B cell (primary cell): ENCODE data around the gene SEM1. TPM values are rescaled to one million over a fixed set of nuclear protein-coding genes. Genes with fewer than 3 reads are reported as not detected.

Source experiments
- ATAC-seq: fragments of 200-7000 bp; cut with Tn5 transposase; one replicate; pipeline ENCODE4 v1.10.0; 2021; ENCODE audit warnings: low read depth, mild to moderate bottlenecking, moderate number of reproducible peaks, moderate library complexity
- CTCF ChIA-PET: fragments of 350-600 bp; sonication (Branson Sonifier 250); formaldehyde crosslinking; loops from one replicate; lab custom pipeline; 2021; ENCODE audit warnings: antibody characterized with exemption, inconsistent platforms; lab: Charles Lee
- POLR2A ChIA-PET: fragments of 350-600 bp; sonication (Branson Sonifier 250); formaldehyde crosslinking; loops from one replicate; lab custom pipeline; 2021; ENCODE audit warnings: antibody characterized with exemption; lab: Charles Lee
- DNase-seq: peaks from one replicate; pipeline ENCODE4 v3.0.0; 2013
- H2AFZ ChIP-seq: 2 replicates; pipeline ENCODE4 v1.6.1; 2012; ENCODE audit warnings: mild to moderate bottlenecking, low read depth, low read length; ENCODE audit not compliant: insufficient read depth, poor library complexity, severe bottlenecking
- H3K27ac ChIP-seq, 2 donors: 1 replicate in 1 of 2; 2 replicates in 1 of 2; pipeline ENCODE4 v1.5.1; 2012 to 2013; ENCODE audit warnings: low read length in 2 of 2, mild to moderate bottlenecking in 2 of 2, moderate library complexity in 1 of 2
- H3K27me3 ChIP-seq, 4 experiments: fragments of 200-600 bp in 1 of 4; sonication (generic) in 1 of 4; replicated peaks in 1 of 4; 1 replicate in 2 of 4; 2 replicates in 2 of 4; pipeline versions ENCODE4 v1.6.1 to v1.7.0; 2013 to 2016; ENCODE audit warnings: low read length in 3 of 4, mild to moderate bottlenecking in 2 of 4, mixed read lengths in 1 of 4, moderate library complexity in 1 of 4; ENCODE audit not compliant: insufficient read depth in 4 of 4, control insufficient read depth in 3 of 4; ENCODE audit errors: control extremely low read depth in 1 of 4
- H3K36me3 ChIP-seq, 2 experiments: replicated peaks in 1 of 2; 1 replicate in 1 of 2; 2 replicates in 1 of 2; pipeline versions ENCODE4 v1.6.1 to v1.7.1; 2013; ENCODE audit warnings: low read length in 1 of 2; ENCODE audit not compliant: insufficient read depth in 2 of 2, control insufficient read depth in 1 of 2; ENCODE audit errors: control extremely low read depth in 1 of 2, extremely low read depth in 1 of 2
- H3K4me1 ChIP-seq, 2 donors: fragments of 200-600 bp in 1 of 2; sonication (generic) in 1 of 2; 1 replicate in 1 of 2; 2 replicates in 1 of 2; pipeline versions ENCODE4 v1.5.1 to v1.6.1; 2013 to 2017; ENCODE audit warnings: low read length in 2 of 2; ENCODE audit not compliant: control insufficient read depth in 2 of 2, insufficient read depth in 2 of 2
- H3K4me2 ChIP-seq: replicated peaks from 2 replicates; pipeline ENCODE3; 2012; ENCODE audit warnings: mild to moderate bottlenecking, low read depth, low read length; ENCODE audit not compliant: poor library complexity, severe bottlenecking
- H3K4me3 ChIP-seq, 5 experiments: fragments of 200-600 bp in 1 of 5; sonication (generic) in 1 of 5; 1 replicate in 3 of 5; 2 replicates in 2 of 5; pipeline versions ENCODE4 v1.5.1 to v1.7.0; 2011 to 2016; ENCODE audit warnings: low read length in 4 of 5, mild to moderate bottlenecking in 4 of 5, low read depth in 2 of 5, control low read depth in 1 of 5, moderate library complexity in 1 of 5; ENCODE audit not compliant: insufficient read depth in 1 of 5; ENCODE audit errors: control extremely low read depth in 1 of 5, extremely low read depth in 1 of 5
- H3K79me2 ChIP-seq: fragments of 200-600 bp; sonication (generic); one replicate; pipeline ENCODE4 v1.6.0; 2016; ENCODE audit warnings: low read length; ENCODE audit not compliant: control insufficient read depth, insufficient read depth
- H3K9ac ChIP-seq: fragments of 200-600 bp; sonication (generic); 2 replicates; pipeline ENCODE4 v1.6.1; 2017; ENCODE audit warnings: mild to moderate bottlenecking, low read length, moderate library complexity
- H3K9me3 ChIP-seq, 3 donors: one replicate each; pipeline versions ENCODE4 v1.6.1 to v1.7.1; 2013; ENCODE audit warnings: low read length in 2 of 3; ENCODE audit not compliant: control insufficient read depth in 2 of 3, insufficient read depth in 1 of 3; ENCODE audit errors: control extremely low read depth in 1 of 3
- H4K20me1 ChIP-seq: 2 replicates; pipeline ENCODE4 v1.6.0; 2012; ENCODE audit warnings: mild to moderate bottlenecking, low read length; ENCODE audit not compliant: insufficient read depth, control insufficient read depth, poor library complexity, severe bottlenecking
- H3K27ac Mint-ChIP-seq: one replicate; pipeline ENCODE4 v1.8.0; 2021; ENCODE audit warnings: mixed read lengths
- H3K27me3 Mint-ChIP-seq: one replicate; pipeline ENCODE4 v1.8.0; 2021; ENCODE audit warnings: mixed read lengths
- H3K4me1 Mint-ChIP-seq: one replicate; pipeline ENCODE4 v1.8.0; 2021; ENCODE audit warnings: mixed read lengths
- H3K4me3 Mint-ChIP-seq: one replicate; pipeline ENCODE4 v1.8.0; 2021; ENCODE audit warnings: mixed read lengths
- H3K9me3 Mint-ChIP-seq: one replicate; pipeline ENCODE4 v1.8.0; 2022; ENCODE audit warnings: mixed read lengths; ENCODE audit not compliant: insufficient read depth
- CTCF ChIP-seq: fragments of 200-600 bp; IDR thresholded peaks from one replicate; pipeline ENCODE4 v1.8.0; 2022; ENCODE audit warnings: antibody characterized with exemption, mild to moderate bottlenecking
- EZH2 ChIP-seq: IDR thresholded peaks from 2 replicates; pipeline ENCODE4 v1.6.1; 2012; ENCODE audit warnings: borderline replicate concordance, low read depth, mild to moderate bottlenecking, moderate library complexity, low read length; ENCODE audit not compliant: insufficient read depth, poor library complexity, severe bottlenecking
- WGBS: methylation state at CpG from one replicate; pipeline ENCODE4 v1.1.5; 2013; ENCODE audit warnings: missing lambda C conversion rate; ENCODE audit not compliant: insufficient coverage; 5-methylcytosine and 5-hydroxymethylcytosine counted together
- intact Hi-C: fragments of 100-400 bp; cut with micrococcal nuclease; formaldehyde crosslinking; loops from one replicate; pipeline ENCODE4 v1.10.0; 2022
- polyA plus RNA-seq: library from polyadenylated mRNA; depleted of rRNA; stranded (reverse); fragments of >200 nt; gene quantifications from 2 replicates; pipeline ENCODE4 v1.2.3, GENCODE V29; 2012
- total RNA-seq, 2 donors: library from RNA; stranded (reverse); fragments of 120-200 nt in 1 of 2; gene quantifications; 1 replicate in 1 of 2; 2 replicates in 1 of 2; pipeline versions ENCODE4 v1.2.3 to v1.2.4, GENCODE V29; 2013 to 2022

The SEM1 gene
- total and polyA plus RNA-seq, 2 donors (not counting 1 experiment from before 2014, with no cell fraction given) = 6.0 to 30.3 TPM

DNA sequence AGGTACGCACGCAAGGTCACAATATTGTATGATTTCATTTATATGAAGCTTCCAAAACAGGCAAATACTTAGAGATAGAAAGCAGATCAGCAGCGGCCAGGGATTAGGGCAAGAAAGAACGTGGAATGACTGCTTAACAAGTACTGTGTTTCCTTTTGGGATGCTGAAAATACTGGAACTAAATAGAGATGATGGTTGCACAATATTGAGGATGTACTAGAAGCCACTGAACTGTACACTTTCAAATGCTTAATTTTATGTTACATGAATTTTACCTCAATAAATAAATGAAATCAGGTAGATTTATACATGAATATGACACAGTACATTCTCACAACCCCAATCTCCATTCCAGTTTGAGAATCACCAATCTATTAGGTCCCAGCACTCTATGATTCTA lies 15.6 kb downstream of the SEM1 start:
- ChIA-PET POLR2A (no interaction called here), CTCF (no interaction called here)
- Mint-ChIP-seq H3K4me1 (peaks cover 24% of the 10 kb centered on the region), H3K4me3 (no peak overlapping the region), H3K9me3 (no peaks in the 10 kb centered on the region), H3K27me3 (no peaks in the 10 kb centered on the region), H3K27ac (no peak overlapping the region)
- H3K4me2 ChIP-seq = no peak overlapping the region
- no peak overlapping the region for H3K27ac ChIP-seq
- DNase-seq (no peak), ATAC-seq (no peak)
- H3K79me2 ChIP-seq = peaks cover 12% of the 10 kb centered on the region
- H3K9me3 ChIP-seq = no peaks in the 10 kb centered on the region
- peaks cover 10 to 21% of the 10 kb centered on the region in 2 experiments for H3K36me3 ChIP-seq
- no peaks in the 10 kb centered on the region for H3K27me3 ChIP-seq
- no peak for TF ChIP-seq EZH2
- TF ChIP-seq CTCF = no peak
- 90% methylated on average over 2 of the region's 4 CpGs for WGBS
- H2AFZ ChIP-seq = no peak overlapping the region
- no peaks in the 10 kb centered on the region for H3K4me1 ChIP-seq
- intact Hi-C loops = no loop called here
- no peak overlapping the region for H3K9ac ChIP-seq
- H3K4me3 ChIP-seq = no peak overlapping the region
- H4K20me1 ChIP-seq = peaks cover 21% of the 10 kb centered on the region

- Mint-ChIP-seq H3K4me1 (peaks cover 11% of the 10 kb centered on the region), H3K27ac (no peak overlapping the region), H3K27me3 (no peaks in the 10 kb centered on the region), H3K4me3 (no peak overlapping the region), H3K9me3 (peaks cover 3% of the 10 kb centered on the region)
- WGBS = no CpG with 5 or more reads among the region's 1 CpG
- Histone ChIP-seq H3K27me3 (no peaks in the 10 kb centered on the region), H4K20me1 (peaks cover 5% of the 10 kb centered on the region), H3K4me3 (no peak overlapping the region), H3K79me2 (peaks cover 3% of the 10 kb centered on the region), H2AFZ (no peak overlapping the region), H3K36me3 (peaks cover 15 to 26% of the 10 kb centered on the region in 2 experiments), H3K9me3 (no peaks in the 10 kb centered on the region), H3K27ac (no peak overlapping the region), H3K9ac (no peak overlapping the region), H3K4me2 (no peak overlapping the region), H3K4me1 (no peaks in the 10 kb centered on the region)
- no peak for TF ChIP-seq EZH2
- POLR2A ChIA-PET = no interaction called here
- ATAC-seq (no peak), DNase-seq (no peak)
- CTCF ChIA-PET = no interaction called here
- intact Hi-C loops = no loop called here
Observed at GRCh38 chr7:96691702-96692101, 17.9 kb downstream of the SEM1 start.
